HL-60 (cell line): ENCODE measurements around the gene NEU4.

Experiments
- GABPA ChIP-seq: IDR thresholded peaks from 2 replicates; pipeline ENCODE4 v1.6.1; 2012; ENCODE audit warnings: low read depth
- POLR2AphosphoS5 ChIP-seq: IDR thresholded peaks from 2 replicates; pipeline ENCODE4 v1.6.1; 2012; ENCODE audit warnings: low read depth
- SPI1 ChIP-seq: IDR thresholded peaks from 2 replicates; pipeline ENCODE4 v1.6.1; 2012; ENCODE audit warnings: low read depth, mild to moderate bottlenecking, borderline replicate concordance
- TF ChIP-seq, protein P1 (sequence below): IDR thresholded peaks from one replicate; pipeline ENCODE4 v1.5.1; 2011; ENCODE audit warnings: low read length, control low read depth, inconsistent platforms; ENCODE audit not compliant: insufficient read depth
- TF ChIP-seq, protein P2 (sequence below): IDR thresholded peaks from 2 replicates; pipeline ENCODE4 v1.6.1; 2012; ENCODE audit warnings: low read depth; ENCODE audit not compliant: insufficient replicate concordance

DNA sequence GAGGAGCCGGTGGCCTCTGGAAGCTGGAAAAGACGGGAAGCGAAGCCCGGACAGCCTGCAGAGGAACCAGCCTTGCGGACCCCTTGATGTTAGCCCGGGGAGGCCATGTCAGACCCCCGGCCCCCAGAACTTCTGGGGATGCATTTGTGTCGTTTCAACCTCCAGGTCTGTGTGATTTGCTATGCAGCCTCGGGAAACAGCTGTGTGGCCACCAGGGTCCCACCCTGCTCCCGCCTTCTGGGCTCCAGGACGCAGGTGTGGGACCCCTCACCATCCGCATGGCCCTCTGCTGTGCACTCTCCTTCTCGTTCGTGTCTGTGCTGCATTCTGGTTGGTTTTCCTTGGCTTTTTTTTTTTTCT lies 13.3 kb downstream of the NEU4 start:
- TF ChIP-seq, protein P1, sequence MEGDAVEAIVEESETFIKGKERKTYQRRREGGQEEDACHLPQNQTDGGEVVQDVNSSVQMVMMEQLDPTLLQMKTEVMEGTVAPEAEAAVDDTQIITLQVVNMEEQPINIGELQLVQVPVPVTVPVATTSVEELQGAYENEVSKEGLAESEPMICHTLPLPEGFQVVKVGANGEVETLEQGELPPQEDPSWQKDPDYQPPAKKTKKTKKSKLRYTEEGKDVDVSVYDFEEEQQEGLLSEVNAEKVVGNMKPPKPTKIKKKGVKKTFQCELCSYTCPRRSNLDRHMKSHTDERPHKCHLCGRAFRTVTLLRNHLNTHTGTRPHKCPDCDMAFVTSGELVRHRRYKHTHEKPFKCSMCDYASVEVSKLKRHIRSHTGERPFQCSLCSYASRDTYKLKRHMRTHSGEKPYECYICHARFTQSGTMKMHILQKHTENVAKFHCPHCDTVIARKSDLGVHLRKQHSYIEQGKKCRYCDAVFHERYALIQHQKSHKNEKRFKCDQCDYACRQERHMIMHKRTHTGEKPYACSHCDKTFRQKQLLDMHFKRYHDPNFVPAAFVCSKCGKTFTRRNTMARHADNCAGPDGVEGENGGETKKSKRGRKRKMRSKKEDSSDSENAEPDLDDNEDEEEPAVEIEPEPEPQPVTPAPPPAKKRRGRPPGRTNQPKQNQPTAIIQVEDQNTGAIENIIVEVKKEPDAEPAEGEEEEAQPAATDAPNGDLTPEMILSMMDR = no peak
- no peak for TF ChIP-seq POLR2AphosphoS5
- no peak for TF ChIP-seq GABPA
- no peak for TF ChIP-seq SPI1
- TF ChIP-seq, protein P2, sequence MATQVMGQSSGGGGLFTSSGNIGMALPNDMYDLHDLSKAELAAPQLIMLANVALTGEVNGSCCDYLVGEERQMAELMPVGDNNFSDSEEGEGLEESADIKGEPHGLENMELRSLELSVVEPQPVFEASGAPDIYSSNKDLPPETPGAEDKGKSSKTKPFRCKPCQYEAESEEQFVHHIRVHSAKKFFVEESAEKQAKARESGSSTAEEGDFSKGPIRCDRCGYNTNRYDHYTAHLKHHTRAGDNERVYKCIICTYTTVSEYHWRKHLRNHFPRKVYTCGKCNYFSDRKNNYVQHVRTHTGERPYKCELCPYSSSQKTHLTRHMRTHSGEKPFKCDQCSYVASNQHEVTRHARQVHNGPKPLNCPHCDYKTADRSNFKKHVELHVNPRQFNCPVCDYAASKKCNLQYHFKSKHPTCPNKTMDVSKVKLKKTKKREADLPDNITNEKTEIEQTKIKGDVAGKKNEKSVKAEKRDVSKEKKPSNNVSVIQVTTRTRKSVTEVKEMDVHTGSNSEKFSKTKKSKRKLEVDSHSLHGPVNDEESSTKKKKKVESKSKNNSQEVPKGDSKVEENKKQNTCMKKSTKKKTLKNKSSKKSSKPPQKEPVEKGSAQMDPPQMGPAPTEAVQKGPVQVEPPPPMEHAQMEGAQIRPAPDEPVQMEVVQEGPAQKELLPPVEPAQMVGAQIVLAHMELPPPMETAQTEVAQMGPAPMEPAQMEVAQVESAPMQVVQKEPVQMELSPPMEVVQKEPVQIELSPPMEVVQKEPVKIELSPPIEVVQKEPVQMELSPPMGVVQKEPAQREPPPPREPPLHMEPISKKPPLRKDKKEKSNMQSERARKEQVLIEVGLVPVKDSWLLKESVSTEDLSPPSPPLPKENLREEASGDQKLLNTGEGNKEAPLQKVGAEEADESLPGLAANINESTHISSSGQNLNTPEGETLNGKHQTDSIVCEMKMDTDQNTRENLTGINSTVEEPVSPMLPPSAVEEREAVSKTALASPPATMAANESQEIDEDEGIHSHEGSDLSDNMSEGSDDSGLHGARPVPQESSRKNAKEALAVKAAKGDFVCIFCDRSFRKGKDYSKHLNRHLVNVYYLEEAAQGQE = no peak
